Amniotic stem cell (primary cell): Measurements from ENCODE around the gene PCDHGA5.
"Not testable (repeated sequence)": the region's sequence is repeated elsewhere in the genome, so short reads cannot be mapped to it uniquely, and the experiment has no call there.

ENCODE experiments used
- DNase-seq: peaks from one replicate; lab custom pipeline; 2025; lab: John Stamatoyannopoulos, UW

PCDHGA5 gene

DNA sequence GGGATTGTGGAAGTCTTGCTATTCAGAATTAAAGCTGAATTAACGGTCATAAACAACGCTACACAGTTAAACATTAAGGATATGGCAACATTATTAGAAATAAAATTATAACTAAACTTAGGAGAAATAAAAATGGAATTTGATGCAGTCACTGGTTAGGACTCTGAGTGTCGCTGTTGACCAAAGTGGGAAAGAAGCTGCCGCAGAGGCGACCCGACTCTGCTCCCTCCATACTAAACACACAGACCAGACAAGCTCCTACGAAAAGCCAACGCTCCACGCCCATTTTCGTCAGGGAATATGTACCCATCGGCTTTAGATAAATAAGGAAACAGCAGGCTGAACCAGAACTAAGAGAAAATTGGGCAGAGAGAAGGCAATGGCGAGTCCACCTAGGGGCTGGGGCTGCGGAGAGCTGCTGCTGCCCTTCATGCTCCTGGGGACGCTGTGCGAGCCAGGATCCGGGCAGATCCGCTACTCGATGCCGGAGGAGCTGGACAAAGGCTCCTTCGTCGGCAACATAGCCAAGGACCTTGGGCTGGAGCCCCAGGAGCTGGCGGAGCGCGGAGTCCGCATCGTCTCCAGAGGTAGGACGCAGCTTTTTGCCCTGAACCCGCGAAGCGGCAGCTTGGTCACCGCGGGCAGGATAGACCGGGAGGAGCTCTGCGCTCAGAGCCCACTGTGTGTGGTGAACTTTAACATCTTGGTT lies at the start of gene PCDHGA5:
TSS of gene PCDHGA5 (plus strand) at position 211 of the 709 bp plus-strand sequence. CDS start at position 380, 169 bp downstream.
- no peak for DNase-seq

- not testable (repeated sequence) for DNase-seq
Observed at GRCh38 chr5:141316963-141317362, 47.0 kb upstream of the PCDHGA5 start.

GRCh38 chr5:141319202-141319601 lies 44.8 kb upstream of the PCDHGA5 start:
- no peak for DNase-seq

- DNase-seq: no peak
Observed at GRCh38 chr5:141319699-141320098, 44.3 kb upstream of the PCDHGA5 start.

DNA sequence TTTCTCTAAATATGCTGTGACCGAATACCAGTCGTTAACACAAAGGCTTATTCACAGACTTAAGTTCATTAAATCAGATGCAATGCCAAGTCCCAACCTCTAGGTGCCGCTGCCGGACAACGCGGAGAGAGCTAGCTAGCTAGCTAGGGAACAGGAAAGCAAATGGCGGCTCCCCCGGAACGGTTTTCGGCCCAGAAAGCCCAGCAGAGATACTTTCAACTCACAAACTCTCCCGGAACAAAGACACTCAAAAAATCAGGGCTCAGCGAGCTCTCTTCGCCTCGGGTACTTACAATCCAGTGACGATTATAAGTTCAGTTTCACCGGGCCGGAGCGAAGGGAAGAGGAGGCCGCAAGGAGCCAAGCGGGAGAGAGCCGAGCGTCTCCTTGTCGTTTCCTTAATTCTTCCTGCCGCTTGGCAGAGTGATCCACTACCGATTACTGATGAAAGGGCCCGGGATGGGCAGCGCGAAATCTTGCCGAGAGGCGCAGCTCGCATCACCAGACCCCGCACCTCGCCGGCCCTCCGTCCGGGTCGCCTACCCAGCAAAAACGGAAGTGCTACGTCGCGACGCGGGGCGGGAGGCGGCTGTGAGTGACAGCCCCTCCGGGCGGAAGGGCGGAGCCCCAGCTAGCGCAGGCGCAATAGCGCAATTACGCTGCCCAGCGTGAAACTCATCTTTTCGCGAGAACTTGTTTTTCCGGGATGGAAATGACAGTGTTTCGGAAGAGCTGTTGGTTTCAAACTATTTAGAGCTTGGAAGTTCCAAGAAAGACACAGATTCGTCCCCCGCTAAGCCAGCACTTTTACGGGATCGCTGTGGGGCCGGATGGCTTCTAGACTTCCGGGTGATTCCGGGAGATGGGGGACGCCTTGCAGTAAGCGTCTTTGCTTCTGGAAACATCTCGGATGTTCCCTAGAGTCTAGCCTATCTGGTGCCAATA lies 43.5 kb upstream of the PCDHGA5 start, which contains the start of gene TAF7:
TSS of gene TAF7 (minus strand) at position 560 of the 945 bp plus-strand sequence. CDS start 740 bp downstream, outside the sequence.
- peak; percentile 67 for DNase-seq

DNA sequence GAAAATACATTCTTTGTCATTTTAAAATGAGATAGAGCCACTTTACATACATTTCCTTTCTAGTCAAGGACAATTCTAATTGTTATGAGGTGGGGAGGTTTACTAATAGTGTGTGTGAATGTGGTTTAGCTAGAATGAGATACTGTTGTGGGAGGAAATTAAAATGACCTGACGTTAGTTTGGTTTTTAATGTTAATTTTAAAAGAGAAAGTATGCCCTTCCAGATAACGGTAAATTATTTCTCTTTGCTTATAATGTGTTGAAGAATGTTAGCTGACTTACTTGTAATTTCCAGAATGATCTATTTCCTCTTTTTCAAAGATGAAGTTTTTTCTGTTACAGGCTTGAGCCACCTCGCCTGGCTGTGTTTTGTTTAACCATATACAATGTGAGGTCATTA lies 41.7 kb upstream of the PCDHGA5 start:
- DNase-seq: no peak

DNA sequence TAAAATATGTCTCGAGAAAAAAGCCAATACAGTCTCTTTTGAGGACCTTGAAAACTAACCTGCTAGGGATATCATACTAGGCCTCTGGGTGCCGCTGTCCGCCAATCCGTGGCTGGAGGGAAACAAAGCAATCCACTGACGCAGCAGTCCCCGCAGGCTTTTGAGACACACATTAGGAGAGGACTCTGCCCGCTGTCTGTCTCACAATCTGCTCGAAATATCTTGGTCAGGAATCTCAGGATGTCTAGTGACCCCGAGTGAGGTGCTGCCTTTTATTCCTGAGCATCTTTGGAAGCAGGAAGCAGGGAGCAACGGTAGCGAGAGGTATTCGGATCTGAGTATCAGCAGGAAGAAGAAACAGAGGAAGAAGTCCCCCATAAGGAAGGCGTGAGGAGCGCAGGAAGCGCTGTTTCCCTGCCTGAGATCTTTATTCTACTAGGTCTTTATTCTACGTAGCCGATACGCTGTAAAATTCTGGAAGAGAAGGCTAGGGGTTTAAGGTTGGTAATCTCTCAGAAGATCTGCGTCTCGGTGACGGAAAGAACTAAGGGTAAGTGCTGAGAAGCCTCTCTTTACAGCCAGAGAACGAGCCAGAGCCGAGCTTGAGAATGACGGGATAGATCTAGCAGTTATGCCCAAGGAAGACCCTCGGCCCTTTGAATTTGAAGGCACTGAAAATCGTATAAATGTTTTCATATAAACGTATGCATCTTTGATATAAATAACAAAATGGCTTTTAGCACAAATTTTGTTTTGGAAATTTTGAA lies 37.7 kb upstream of the PCDHGA5 start:
- peak; percentile 23 for DNase-seq

DNA sequence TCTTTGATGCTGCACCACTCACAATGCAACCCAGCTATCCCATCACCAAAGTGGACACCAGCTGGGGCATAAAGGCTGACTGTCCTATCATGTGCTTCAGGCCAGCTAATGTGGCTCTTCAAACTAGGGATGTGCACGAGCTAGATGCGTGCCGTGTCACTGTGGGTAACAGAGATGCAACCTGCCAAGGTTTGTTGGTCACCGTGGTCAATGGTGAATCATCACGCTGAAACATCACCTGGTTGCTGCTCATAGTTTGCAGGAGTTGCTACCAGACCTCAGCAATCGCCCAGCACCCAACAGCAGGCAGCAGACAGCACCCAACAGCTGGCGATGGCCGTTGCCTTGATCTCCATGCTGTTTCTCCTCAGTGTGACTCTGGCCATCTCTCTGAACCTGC lies 35.7 kb upstream of the PCDHGA5 start:
- DNase-seq: no peak

DNA sequence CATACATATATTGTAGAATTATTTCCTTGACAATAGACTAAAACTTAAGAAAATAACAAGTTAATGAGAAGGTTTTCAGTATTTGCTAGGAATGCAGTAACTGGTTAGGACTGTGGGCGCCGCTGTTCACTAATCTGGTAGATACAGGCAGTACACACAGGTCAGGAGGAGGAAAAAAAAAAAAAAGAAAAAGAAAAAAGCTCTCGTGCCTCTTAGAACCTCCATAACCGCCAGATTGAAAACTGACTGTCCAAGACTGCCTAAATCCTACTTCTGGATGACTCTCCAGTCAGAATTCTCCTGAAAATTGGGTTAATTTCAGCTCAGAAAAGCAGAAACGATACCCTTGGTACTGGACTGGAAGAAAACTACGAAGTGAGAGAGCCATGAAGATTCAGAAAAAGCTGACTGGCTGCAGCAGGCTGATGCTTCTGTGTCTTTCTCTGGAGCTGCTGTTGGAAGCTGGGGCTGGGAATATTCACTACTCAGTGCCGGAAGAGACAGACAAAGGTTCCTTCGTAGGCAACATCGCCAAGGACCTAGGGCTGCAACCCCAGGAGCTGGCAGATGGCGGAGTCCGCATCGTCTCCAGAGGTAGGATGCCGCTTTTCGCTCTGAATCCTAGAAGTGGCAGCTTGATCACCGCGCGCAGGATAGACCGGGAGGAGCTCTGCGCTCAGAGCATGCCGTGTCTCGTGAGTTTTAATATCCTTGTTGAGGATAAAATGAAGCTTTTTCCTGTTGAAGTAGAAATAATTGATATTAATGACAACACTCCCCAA lies 33.5 kb upstream of the PCDHGA5 start, which contains the start of gene PCDHGA1:
TSS of gene PCDHGA1 (plus strand) at position 216 of the 782 bp plus-strand sequence.
- DNase-seq: peak; percentile 2

GRCh38 chr5:141332571-141332970 lies 31.4 kb upstream of the PCDHGA5 start:
- not testable (repeated sequence) for DNase-seq

GRCh38 chr5:141338538-141339306 lies 25.2 kb upstream of the PCDHGA5 start, which contains the start of gene PCDHGA2:
Gene PCDHGA2 (plus strand): TSS chr5:141338760.
- no peak for DNase-seq

DNA sequence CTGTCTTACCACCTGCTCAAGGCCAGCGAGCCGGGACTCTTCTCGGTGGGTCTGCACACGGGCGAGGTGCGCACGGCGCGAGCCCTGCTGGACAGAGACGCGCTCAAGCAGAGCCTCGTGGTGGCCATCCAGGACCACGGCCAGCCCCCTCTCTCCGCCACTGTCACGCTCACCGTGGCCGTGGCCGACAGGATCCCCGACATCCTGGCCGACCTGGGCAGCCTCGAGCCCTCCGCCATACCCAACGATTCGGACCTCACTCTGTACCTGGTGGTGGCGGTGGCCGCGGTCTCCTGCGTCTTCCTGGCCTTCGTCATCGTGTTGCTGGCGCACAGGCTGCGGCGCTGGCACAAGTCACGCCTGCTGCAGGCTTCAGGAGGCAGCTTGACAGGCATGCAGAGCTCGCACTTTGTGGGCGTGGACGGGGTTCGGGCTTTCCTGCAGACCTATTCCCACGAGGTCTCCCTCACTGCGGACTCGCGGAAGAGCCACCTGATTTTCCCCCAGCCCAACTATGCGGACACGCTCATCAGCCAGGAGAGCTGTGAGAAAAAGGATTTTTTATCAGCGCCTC lies 23.1 kb upstream of the PCDHGA5 start:
- DNase-seq: not testable (repeated sequence)

DNA sequence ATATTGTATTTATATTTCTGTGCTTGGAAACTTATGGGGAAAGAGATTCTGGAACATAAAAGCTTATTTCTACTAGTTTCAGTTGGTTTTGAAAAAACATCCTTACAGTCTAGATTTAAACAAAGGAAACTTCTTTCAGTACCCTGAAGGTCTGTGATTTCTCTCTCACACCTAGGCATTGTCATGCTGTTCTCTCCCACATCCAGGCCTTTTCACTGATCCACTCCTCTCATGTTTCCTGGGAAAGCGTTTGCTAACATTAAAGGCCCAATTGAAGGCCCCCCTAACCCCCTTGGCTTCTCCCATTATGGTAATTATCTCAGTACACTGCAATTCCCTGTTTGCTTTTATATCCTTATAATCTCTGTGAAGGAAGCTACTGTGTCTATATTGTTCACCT lies 21.2 kb upstream of the PCDHGA5 start:
- no peak for DNase-seq

- DNase-seq: no peak
Observed at GRCh38 chr5:141343242-141343952, 20.6 kb upstream of the PCDHGA5 start, which contains the start of gene PCDHGA3. Gene PCDHGA3 (plus strand): TSS chr5:141343829. CDS start chr5:141344034, 205 bp downstream.

GRCh38 chr5:141343953-141344463 lies 20.0 kb upstream of the PCDHGA5 start:
- no peak for DNase-seq

DNA sequence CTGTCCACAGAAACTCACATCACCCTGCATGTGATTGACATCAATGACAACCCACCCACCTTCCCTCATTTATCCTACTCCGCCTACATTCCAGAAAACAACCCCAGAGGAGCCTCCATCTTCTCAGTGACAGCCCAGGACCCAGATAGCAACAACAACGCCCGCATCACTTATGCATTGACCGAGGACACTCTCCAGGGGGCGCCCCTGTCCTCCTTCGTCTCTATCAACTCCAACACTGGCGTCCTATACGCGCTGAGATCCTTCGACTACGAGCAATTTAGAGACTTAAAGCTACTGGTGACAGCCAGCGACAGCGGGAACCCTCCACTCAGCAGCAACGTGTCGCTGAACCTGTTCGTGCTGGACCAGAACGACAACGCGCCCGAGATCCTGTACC lies 18.6 kb upstream of the PCDHGA5 start:
- DNase-seq: no peak

- not testable (repeated sequence) for DNase-seq
Observed at GRCh38 chr5:141346017-141346416, 17.9 kb upstream of the PCDHGA5 start.

GRCh38 chr5:141349917-141350619 lies 13.9 kb upstream of the PCDHGA5 start, which contains the start of gene PCDHGB1:
Gene PCDHGB1 (plus strand): TSS chr5:141350099. CDS start chr5:141350261, 162 bp downstream.
- peak; percentile 13 for DNase-seq
